Suprapubic skin (tissue), 4 donors: Measurements from ENCODE around the gene MAP7D1. TPM values are rescaled to one million over a fixed set of nuclear protein-coding genes. Genes with fewer than 3 reads are reported as not detected.

Source experiments
- DNase-seq, 2 donors: peaks; one replicate each; pipeline ENCODE4 v3.0.0-alpha.2; 2019; ENCODE audit warnings: low spot score in 2 of 2
- H3K27ac ChIP-seq: fragments of 200-600 bp; sonication (generic); one replicate; pipeline ENCODE4 v1.5.1; 2019
- H3K27me3 ChIP-seq: fragments of 200-600 bp; sonication (generic); one replicate; pipeline ENCODE4 v1.5.1; 2019
- H3K36me3 ChIP-seq: fragments of 200-600 bp; sonication (generic); one replicate; pipeline ENCODE4 v1.5.1; 2019
- H3K4me1 ChIP-seq: fragments of 200-600 bp; sonication (generic); one replicate; pipeline ENCODE4 v1.5.1; 2019
- H3K4me3 ChIP-seq: fragments of 200-600 bp; sonication (generic); one replicate; pipeline ENCODE4 v1.5.1; 2019; ENCODE audit warnings: mild to moderate bottlenecking
- H3K9me3 ChIP-seq: fragments of 200-600 bp; sonication (generic); one replicate; pipeline ENCODE4 v1.5.1; 2019
- CTCF ChIP-seq, 2 donors: fragments of 200-600 bp in 1 of 2; fragments of 450-650 bp in 1 of 2; sonication (generic) in 1 of 2; IDR thresholded peaks; one replicate each; pipeline ENCODE4 v1.5.1; 2016 to 2019; ENCODE audit warnings: antibody characterized with exemption in 2 of 2, mild to moderate bottlenecking in 1 of 2, moderate library complexity in 1 of 2
- EP300 ChIP-seq: sonication (generic); formaldehyde crosslinking; IDR thresholded peaks from one replicate; pipeline ENCODE4 v1.6.1; 2017; ENCODE audit warnings: antibody characterized with exemption
- POLR2A ChIP-seq, 2 donors: fragments of 450-650 bp; IDR thresholded peaks; one replicate each; pipeline ENCODE4 v1.6.1; 2017; ENCODE audit warnings: antibody characterized with exemption in 2 of 2, mild to moderate bottlenecking in 2 of 2, moderate library complexity in 2 of 2
- POLR2AphosphoS5 ChIP-seq, 3 donors: sonication (generic); formaldehyde crosslinking; IDR thresholded peaks; one replicate each; pipeline ENCODE4 v1.6.1; 2017; ENCODE audit warnings: antibody characterized with exemption in 3 of 3
- WGBS: methylation state at CpG from one replicate; pipeline ENCODE4 v1.1.5; 2018; 5-methylcytosine and 5-hydroxymethylcytosine counted together
- total RNA-seq, 4 donors: library from RNA; depleted of rRNA; stranded (reverse); fragments of >200 nt; gene quantifications; one replicate each; pipeline ENCODE4 v1.1.0, GENCODE V29; 2016

The MAP7D1 gene
- total RNA-seq, 4 donors from 2014 or later: 80.0 to 119 (median 94.6) TPM

DNA sequence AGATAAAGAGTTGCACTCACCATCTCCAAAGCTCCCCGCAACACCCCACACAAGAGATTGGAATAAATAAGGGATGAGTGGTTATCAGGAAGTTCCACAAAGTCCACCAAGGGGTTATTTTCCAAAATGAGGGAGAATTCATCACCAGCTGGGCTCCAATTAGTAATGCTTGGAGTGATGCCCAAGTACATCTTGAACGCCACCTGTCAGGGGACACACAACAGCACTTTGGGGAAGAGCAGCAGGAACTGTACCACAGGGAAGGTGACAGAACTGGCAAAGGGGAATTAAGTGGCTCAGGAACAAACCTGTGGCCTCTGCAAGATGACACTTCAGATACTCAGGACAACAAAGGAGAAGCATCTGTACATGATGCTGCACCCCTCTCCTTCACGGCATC lies 18.2 kb upstream of the MAP7D1 start:
- Histone ChIP-seq H3K4me1 (peaks cover 57% of the 10 kb centered on the region), H3K4me3 (no peak overlapping the region), H3K27ac (no peak overlapping the region), H3K36me3 (peaks cover 16% of the 10 kb centered on the region), H3K27me3 (no peaks in the 10 kb centered on the region), H3K9me3 (no peaks in the 10 kb centered on the region)
- 84% methylated on average over 3 of the region's 3 CpGs for WGBS
- DNase-seq: no peak
- no peak for TF ChIP-seq EP300
- no peak for TF ChIP-seq POLR2A (IDR thresholded peaks at IDR 0.05)
- no peak for TF ChIP-seq POLR2AphosphoS5 (IDR thresholded peaks at IDR 0.05)
- TF ChIP-seq CTCF (IDR thresholded peaks at IDR 0.05): no peak

DNA sequence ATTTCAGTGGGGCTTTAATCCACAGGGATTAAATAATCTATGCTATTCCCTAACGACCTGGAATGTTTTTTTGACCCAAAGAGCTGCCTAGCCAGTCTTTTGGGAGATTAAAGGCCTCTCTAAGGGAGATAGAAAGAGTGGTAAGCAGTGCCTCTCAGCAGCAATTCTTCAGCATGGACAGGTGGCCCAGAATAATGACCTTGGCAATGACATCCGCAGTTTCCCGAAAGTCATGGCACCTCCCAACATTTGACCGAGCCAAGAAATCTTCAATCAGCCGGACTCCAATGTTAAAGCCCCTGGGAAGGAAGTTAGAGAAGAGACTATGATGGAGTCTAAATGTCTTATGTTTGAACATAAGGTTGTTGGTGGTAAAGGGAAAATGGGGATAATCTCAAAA lies 16.4 kb upstream of the MAP7D1 start:
- Histone ChIP-seq H3K27ac (no peak overlapping the region), H3K4me3 (no peak overlapping the region), H3K36me3 (peaks cover 16% of the 10 kb centered on the region), H3K27me3 (no peaks in the 10 kb centered on the region), H3K9me3 (no peaks in the 10 kb centered on the region), H3K4me1 (peaks cover 43% of the 10 kb centered on the region)
- WGBS: 86% methylated on average over 5 of the region's 5 CpGs
- no peak for TF ChIP-seq POLR2A (IDR thresholded peaks at IDR 0.05)
- no peak for TF ChIP-seq CTCF (IDR thresholded peaks at IDR 0.05)
- TF ChIP-seq POLR2AphosphoS5 (IDR thresholded peaks at IDR 0.05): no peak
- TF ChIP-seq EP300: no peak
- DNase-seq: no peak

DNA sequence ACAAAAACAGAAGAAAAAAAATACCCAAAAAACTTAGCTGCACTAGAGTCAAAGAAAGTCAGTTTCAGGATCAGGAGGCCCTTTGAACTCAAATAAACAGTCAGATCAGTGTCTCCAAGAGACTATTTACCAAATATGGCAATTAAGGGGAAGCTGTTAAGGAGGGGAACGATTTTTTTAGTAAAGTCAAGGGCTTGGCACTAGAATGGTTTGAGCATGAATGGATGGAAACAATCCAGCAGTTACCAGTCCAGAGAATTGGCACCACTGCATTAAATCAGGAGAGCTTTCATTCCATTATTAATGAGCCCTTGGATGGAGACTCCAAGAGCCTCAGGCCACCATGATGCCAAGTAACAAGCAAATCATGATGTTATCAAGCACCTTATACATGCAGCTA lies 13.8 kb upstream of the MAP7D1 start:
- H3K9me3 ChIP-seq: no peaks in the 10 kb centered on the region
- no peak overlapping the region for H3K27ac ChIP-seq
- peaks cover 19% of the 10 kb centered on the region for H3K4me1 ChIP-seq
- H3K36me3 ChIP-seq: peaks cover 16% of the 10 kb centered on the region
- WGBS: 24% methylated on average over 1 of the region's 1 CpG
- no peak overlapping the region for H3K4me3 ChIP-seq
- no peak for TF ChIP-seq EP300
- no peak for TF ChIP-seq CTCF (IDR thresholded peaks at IDR 0.05)
- no peak for TF ChIP-seq POLR2A (IDR thresholded peaks at IDR 0.05)
- no peak for TF ChIP-seq POLR2AphosphoS5 (IDR thresholded peaks at IDR 0.05)
- no peaks in the 10 kb centered on the region for H3K27me3 ChIP-seq
- DNase-seq: no peak

- H3K4me1 ChIP-seq: peaks cover 29% of the 10 kb centered on the region
- DNase-seq: no peak
- 85% methylated on average over 4 of the region's 4 CpGs for WGBS
- H3K36me3 ChIP-seq: peaks cover 13% of the 10 kb centered on the region
- no peak overlapping the region for H3K4me3 ChIP-seq
- no peak overlapping the region for H3K27ac ChIP-seq
- TF ChIP-seq POLR2AphosphoS5 (IDR thresholded peaks at IDR 0.05) (no peak), CTCF (IDR thresholded peaks at IDR 0.05) (no peak), EP300 (no peak), POLR2A (IDR thresholded peaks at IDR 0.05) (no peak)
- H3K9me3 ChIP-seq: no peaks in the 10 kb centered on the region
- no peaks in the 10 kb centered on the region for H3K27me3 ChIP-seq
These were observed 12.5 kb upstream of the MAP7D1 start for GRCh38 chr1:36143424-36143823.

GRCh38 chr1:36144413-36144812 lies 11.5 kb upstream of the MAP7D1 start:
- H3K4me3 ChIP-seq: no peak overlapping the region
- no peaks in the 10 kb centered on the region for H3K27me3 ChIP-seq
- DNase-seq: no peak
- peaks cover 32% of the 10 kb centered on the region for H3K4me1 ChIP-seq
- H3K9me3 ChIP-seq: no peaks in the 10 kb centered on the region
- H3K27ac ChIP-seq: no peak overlapping the region
- H3K36me3 ChIP-seq: peaks cover 6% of the 10 kb centered on the region
- no peak for TF ChIP-seq EP300
- TF ChIP-seq POLR2A (IDR thresholded peaks at IDR 0.05): no peak
- no peak for TF ChIP-seq CTCF (IDR thresholded peaks at IDR 0.05)
- no peak for TF ChIP-seq POLR2AphosphoS5 (IDR thresholded peaks at IDR 0.05)
- 100% methylated on average over 2 of the region's 2 CpGs for WGBS
